Uterus (tissue), 2 donors: ENCODE data around the gene KLHL40.

Experiments used
- CTCF ChIP-seq, 4 experiments: fragments of 200-600 bp in 2 of 4; fragments of 450-650 bp in 2 of 4; sonication (generic) in 2 of 4; IDR thresholded peaks; one replicate each; pipeline ENCODE4 v1.5.1; 2016 to 2019; ENCODE audit warnings: antibody characterized with exemption in 4 of 4, mild to moderate bottlenecking in 2 of 4, moderate library complexity in 1 of 4
- POLR2A ChIP-seq, 2 donors: fragments of 450-650 bp; IDR thresholded peaks; one replicate each; pipeline ENCODE4 v1.6.1; 2016; ENCODE audit warnings: antibody characterized with exemption in 2 of 2, mild to moderate bottlenecking in 1 of 2, moderate library complexity in 1 of 2

- no peak for TF ChIP-seq CTCF (IDR thresholded peaks at IDR 0.05)
- TF ChIP-seq POLR2A (IDR thresholded peaks at IDR 0.05): no peak
Observed at GRCh38 chr3:42736081-42736480, 50.7 kb downstream of the KLHL40 start.
